Measurements from ENCODE around the gene SETMAR. TPM values are rescaled to one million over a fixed set of nuclear protein-coding genes. Genes with fewer than 3 reads are reported as not detected.

SETMAR gene
- polyA plus RNA-seq, 3 donors = 3.1 to 7.2 (median 3.5) TPM

- peaks cover 9 to 12% of the 10 kb centered on the region in 2 donors for H3K4me1 ChIP-seq (ENCODE audit: control insufficient read depth in 1 of 2, insufficient read depth in 2 of 2, low read length in 2 of 2)
- no peak overlapping the region for H3K9ac ChIP-seq (ENCODE audit: insufficient read depth, low read length, poor library complexity, severe bottlenecking)
- H4K20me1 ChIP-seq (ENCODE audit: insufficient read depth, low read length) = no peaks in the 10 kb centered on the region
- Mint-ChIP-seq H3K4me1 (peaks cover 18% of the 10 kb centered on the region), H3K36me3 (peaks cover 13 to 23% of the 10 kb centered on the region in 2 donors), H3K27ac (peak overlapping the region in 6 of 7 donors; percentile 41 to 85 (median 71)), H3K4me3 (no peak overlapping the region), H3K27me3 (ENCODE audit: low read depth in 3 of 3) (peaks cover 0 to 3% (median 0%) of the 10 kb centered on the region in 3 donors), H3K9me3 (no peaks in the 10 kb centered on the region)
- no peak overlapping the region for H2AFZ ChIP-seq (ENCODE audit: insufficient read depth, low read depth, low read length, poor library complexity, severe bottlenecking)
- peak overlapping the region in 1 of 2 donors; percentile 42 for H3K27ac ChIP-seq (ENCODE audit: low read depth in 1 of 2, low read length in 2 of 2)
- DNase-seq = peak; percentile 6 to 51 (median 16)
- no peaks in the 10 kb centered on the region for H3K9me3 ChIP-seq (replicated peaks in 1 of 2; ENCODE audit: control insufficient read depth in 1 of 2, insufficient read depth in 1 of 2, low read length in 2 of 2)
- H3K36me3 ChIP-seq (replicated peaks in 1 of 2; ENCODE audit: control insufficient read depth in 1 of 2, insufficient read depth in 2 of 2, low read length in 2 of 2) = peaks cover 0 to 37% of the 10 kb centered on the region in 2 donors
- H3K79me2 ChIP-seq (ENCODE audit: insufficient read depth, low read length) = peaks cover 19% of the 10 kb centered on the region
- H3K4me2 ChIP-seq (replicated peaks; ENCODE audit: extremely low read depth, low read length, poor library complexity, severe bottlenecking) = no peak overlapping the region
- no peak for TF ChIP-seq CTCF (IDR thresholded peaks at IDR 0.05)
- no peaks in the 10 kb centered on the region for H3K27me3 ChIP-seq (ENCODE audit: control insufficient read depth in 2 of 2, insufficient read depth in 2 of 2, low read length in 2 of 2)
- H3K4me3 ChIP-seq (replicated peaks in 1 of 3; ENCODE audit: low read depth in 2 of 3, low read length in 3 of 3) = no peak overlapping the region
- no CpG with 5 or more reads among the region's 3 CpGs for WGBS (ENCODE audit: insufficient coverage)
- intact Hi-C loops (cut with micrococcal nuclease) = no loop called here
Measured at GRCh38 chr3:4309491-4310128, 6.4 kb downstream of the SETMAR start.

GRCh38 chr3:4310971-4311370, 7.8 kb downstream of the SETMAR start:
- H3K27me3 Mint-ChIP-seq (ENCODE audit: low read depth in 3 of 3) = peaks cover 0 to 2% (median 0%) of the 10 kb centered on the region in 3 donors
- DNase-seq = no peak
- Histone ChIP-seq H3K27ac (ENCODE audit: low read depth in 1 of 2, low read length in 2 of 2) (no peak overlapping the region), H3K4me2 (replicated peaks; ENCODE audit: extremely low read depth, low read length, poor library complexity, severe bottlenecking) (no peak overlapping the region), H3K4me3 (replicated peaks in 1 of 3; ENCODE audit: low read depth in 2 of 3, low read length in 3 of 3) (no peak overlapping the region), H3K9me3 (replicated peaks in 1 of 2; ENCODE audit: control insufficient read depth in 1 of 2, insufficient read depth in 1 of 2, low read length in 2 of 2) (no peaks in the 10 kb centered on the region), H4K20me1 (ENCODE audit: insufficient read depth, low read length) (no peaks in the 10 kb centered on the region), H3K27me3 (ENCODE audit: control insufficient read depth in 2 of 2, insufficient read depth in 2 of 2, low read length in 2 of 2) (no peaks in the 10 kb centered on the region), H2AFZ (ENCODE audit: insufficient read depth, low read depth, low read length, poor library complexity, severe bottlenecking) (no peak overlapping the region), H3K9ac (ENCODE audit: insufficient read depth, low read length, poor library complexity, severe bottlenecking) (no peak overlapping the region), H3K36me3 (replicated peaks in 1 of 2; ENCODE audit: control insufficient read depth in 1 of 2, insufficient read depth in 2 of 2, low read length in 2 of 2) (peaks cover 0 to 44% of the 10 kb centered on the region in 2 donors), H3K79me2 (ENCODE audit: insufficient read depth, low read length) (peaks cover 7% of the 10 kb centered on the region), H3K4me1 (ENCODE audit: control insufficient read depth in 1 of 2, insufficient read depth in 2 of 2, low read length in 2 of 2) (peaks cover 9 to 12% of the 10 kb centered on the region in 2 donors)
- intact Hi-C loops (cut with micrococcal nuclease) = no loop called here
- H3K36me3 Mint-ChIP-seq = peaks cover 13 to 27% of the 10 kb centered on the region in 2 donors
- WGBS (ENCODE audit: insufficient coverage) = 100% methylated on average over 2 of the region's 3 CpGs
- peaks cover 15% of the 10 kb centered on the region for H3K4me1 Mint-ChIP-seq
- H3K4me3 Mint-ChIP-seq = no peak overlapping the region
- no peak for TF ChIP-seq CTCF (IDR thresholded peaks at IDR 0.05)
- peak overlapping the region in 1 of 7 donors; percentile 17 for H3K27ac Mint-ChIP-seq
- H3K9me3 Mint-ChIP-seq = no peaks in the 10 kb centered on the region
